GM12878 (cell line): ENCODE measurements around the gene ARMC8. TPM values are rescaled to one million over a fixed set of nuclear protein-coding genes. Genes with fewer than 3 reads are reported as not detected.

ENCODE experiments used
- ATAC-seq: fragments of 200-7000 bp; cut with Tn5 transposase; 3 replicates; pipeline ENCODE4 v1.9.1; 2020; ENCODE audit warnings: mild to moderate bottlenecking, moderate library complexity
- BruUV-seq: library from RNA; stranded (reverse); fragments of 400-500 nt; replicated peaks from 2 replicates; lab custom pipeline; 2021; lab: Mats Ljungman, UMichigan
- CTCF ChIA-PET: fragments of 300-600 bp; sonication (Branson Sonifier 250); formaldehyde crosslinking; extraction: SDS; loops from one replicate; lab custom pipeline; 2021; ENCODE audit warnings: inconsistent platforms; lab: Yijun Ruan, JAX
- POLR2A ChIA-PET: fragments of 350-600 bp; formaldehyde crosslinking; extraction: SDS; loops from one replicate; lab custom pipeline; 2021; ENCODE audit warnings: inconsistent platforms; lab: Charles Lee
- RAD21 ChIA-PET: fragments of 300-600 bp; sonication (Branson Sonifier 250); formaldehyde crosslinking; loops from one replicate; lab custom pipeline; 2023; ENCODE audit warnings: antibody characterized with exemption; ENCODE audit not compliant: unreplicated experiment; lab: Charles Lee
- SMC1A ChIA-PET: fragments of 300-600 bp; sonication (Branson Sonifier 250); formaldehyde crosslinking; loops from one replicate; lab custom pipeline; 2023; ENCODE audit not compliant: unreplicated experiment, uncharacterized antibody; lab: Charles Lee
- DNase-seq: peaks from one replicate; pipeline ENCODE4 v3.0.0-alpha.2; 2011; ENCODE audit warnings: low read depth, low spot score
- FAIRE-seq: peaks from 3 replicates; lab custom pipeline; 2011; peaks lifted over from hg19 to GRCh38; lab: Jason Lieb, UNC
- H2AFZ ChIP-seq: 2 replicates; pipeline ENCODE4 v1.6.0; 2011; ENCODE audit warnings: low read depth, low read length, control low read depth; ENCODE audit not compliant: control insufficient read depth
- H3K27ac ChIP-seq: 2 replicates; pipeline ENCODE4 v1.5.1; 2011; ENCODE audit warnings: control low read depth; ENCODE audit not compliant: control insufficient read depth, insufficient read depth
- H3K27me3 ChIP-seq, 2 experiments: replicated peaks in 1 of 2; 2 replicates each; pipeline versions ENCODE4 v1.6.0 to v1.6.1; 2011; ENCODE audit warnings: low read length in 1 of 2; ENCODE audit not compliant: control insufficient read depth in 2 of 2, insufficient read depth in 2 of 2
- H3K36me3 ChIP-seq, 2 experiments: 2 replicates each; pipeline ENCODE4 v1.5.1; 2011; ENCODE audit warnings: low read length in 1 of 2; ENCODE audit not compliant: control insufficient read depth in 2 of 2, insufficient read depth in 2 of 2
- H3K4me1 ChIP-seq: 2 replicates; pipeline ENCODE4 v1.6.1; 2011; ENCODE audit warnings: mild to moderate bottlenecking, low read length, moderate library complexity, mixed read lengths; ENCODE audit not compliant: control insufficient read depth, insufficient read depth
- H3K4me2 ChIP-seq: 2 replicates; pipeline ENCODE4 v1.6.0; 2011; ENCODE audit warnings: control low read depth; ENCODE audit not compliant: control insufficient read depth, insufficient read depth
- H3K4me3 ChIP-seq: fragments of 200-600 bp; sonication (generic); 2 replicates; pipeline ENCODE4 v1.5.1; 2016
- H3K79me2 ChIP-seq: 2 replicates; pipeline ENCODE4 v1.6.0; 2011; ENCODE audit warnings: low read length; ENCODE audit not compliant: control insufficient read depth, insufficient read depth
- H3K9ac ChIP-seq: 2 replicates; pipeline ENCODE4 v1.8.0; 2011; ENCODE audit warnings: low read length, control low read depth, mixed read lengths; ENCODE audit not compliant: control insufficient read depth, insufficient read depth
- H3K9me3 ChIP-seq: replicated peaks from 3 replicates; pipeline ENCODE4 v1.5.1; 2011; ENCODE audit warnings: mild to moderate bottlenecking, low read length; ENCODE audit not compliant: control insufficient read depth, insufficient read depth
- H4K20me1 ChIP-seq: 2 replicates; pipeline ENCODE4 v1.6.0; 2011; ENCODE audit not compliant: control insufficient read depth, insufficient read depth
- E4F1 ChIP-seq: fragments of 450-650 bp; IDR thresholded peaks from 2 replicates; pipeline ENCODE4 v1.6.1; 2018; ENCODE audit warnings: borderline replicate concordance, mild to moderate bottlenecking; ENCODE audit not compliant: partially characterized antibody
- EGR1 ChIP-seq, 2 experiments: IDR thresholded peaks; 1 replicate in 1 of 2; 2 replicates in 1 of 2; pipeline ENCODE4 v1.6.1; 2011 to 2012; ENCODE audit warnings: low read depth in 2 of 2, low read length in 2 of 2, borderline replicate concordance in 1 of 2, mild to moderate bottlenecking in 1 of 2, moderate library complexity in 1 of 2
- EZH2 ChIP-seq: IDR thresholded peaks from 2 replicates; pipeline ENCODE4 v1.6.1; 2012; ENCODE audit warnings: low read depth, mild to moderate bottlenecking, control low read depth, inconsistent platforms, low read length, borderline replicate concordance; ENCODE audit not compliant: control insufficient read depth
- HCFC1 ChIP-seq: fragments of 150-350 bp; IDR thresholded peaks from 2 replicates; pipeline ENCODE4 v1.6.1; 2014; ENCODE audit warnings: low read length
- HDAC6 ChIP-seq: fragments of 200-600 bp; sonication (generic); IDR thresholded peaks from one replicate; pipeline ENCODE4 v1.8.0; 2017; ENCODE audit warnings: antibody characterized with exemption; ENCODE audit not compliant: unreplicated experiment
- HDGF ChIP-seq: fragments of 450-650 bp; IDR thresholded peaks from 2 replicates; pipeline ENCODE4 v1.6.1; 2016; ENCODE audit warnings: antibody characterized with exemption
- HSF1 ChIP-seq: fragments of 150-350 bp; IDR thresholded peaks from 2 replicates; pipeline ENCODE4 v1.6.1; 2014; ENCODE audit warnings: mild to moderate bottlenecking, low read depth, low read length
- IRF5 ChIP-seq: fragments of 450-650 bp; IDR thresholded peaks from 2 replicates; pipeline ENCODE4 v1.6.1; 2017; ENCODE audit warnings: borderline replicate concordance
- KLF5 ChIP-seq: fragments of 450-650 bp; IDR thresholded peaks from 2 replicates; pipeline ENCODE4 v1.6.1; 2014; ENCODE audit warnings: mild to moderate bottlenecking; ENCODE audit not compliant: partially characterized antibody
- MEF2B ChIP-seq: fragments of 450-650 bp; IDR thresholded peaks from 2 replicates; pipeline ENCODE4 v1.6.1; 2018; ENCODE audit warnings: mild to moderate bottlenecking, moderate library complexity; ENCODE audit not compliant: partially characterized antibody, poor library complexity, severe bottlenecking
- NR2F1 ChIP-seq: fragments of 450-650 bp; conservative IDR thresholded peaks from 2 replicates; pipeline ENCODE4 v1.6.1; 2017; ENCODE audit warnings: mild to moderate bottlenecking
- RFX5 ChIP-seq: IDR thresholded peaks from 2 replicates; pipeline ENCODE4 v1.6.1; 2011; ENCODE audit warnings: low read depth, low read length, improper control_type of control experiment
- SREBF1 ChIP-seq: IDR thresholded peaks from 2 replicates; pipeline ENCODE4 v1.6.1; 2012; ENCODE audit warnings: mild to moderate bottlenecking, low read length
- TCF3 ChIP-seq: IDR thresholded peaks from 2 replicates; pipeline ENCODE4 v1.6.1; 2012; ENCODE audit warnings: low read depth, mild to moderate bottlenecking, low read length, borderline replicate concordance; ENCODE audit not compliant: insufficient read depth
- USF1 ChIP-seq: IDR thresholded peaks from 2 replicates; pipeline ENCODE4 v1.6.1; 2011; ENCODE audit warnings: borderline replicate concordance, low read depth, mild to moderate bottlenecking, moderate library complexity, mixed read lengths, low read length; ENCODE audit not compliant: insufficient read depth; ENCODE audit errors: extremely low read length
- YY1 ChIP-seq: IDR thresholded peaks from 2 replicates; pipeline ENCODE4 v1.6.1; 2011; ENCODE audit warnings: low read depth, mild to moderate bottlenecking, low read length
- ZZZ3 ChIP-seq: IDR thresholded peaks from 2 replicates; pipeline ENCODE4 v1.6.1; 2011; ENCODE audit warnings: low read depth; ENCODE audit not compliant: control insufficient read depth, insufficient read length
- WGBS: methylation state at CpG from one replicate; pipeline ENCODE4 v1.1.6; 2016; ENCODE audit warnings: low lambda C conversion rate; ENCODE audit not compliant: insufficient replicate concordance, insufficient coverage; ENCODE audit errors: missing lambda C conversion rate; 5-methylcytosine and 5-hydroxymethylcytosine counted together
- in situ Hi-C: fragments of 300-500 bp; cut with MboI; formaldehyde crosslinking; loops from 9 replicates; pipeline ENCODE4 v1.14.3; 2018; ENCODE audit warnings: mixed read lengths
- intact Hi-C: fragments of 100-400 bp; cut with micrococcal nuclease; formaldehyde crosslinking; loops from one replicate; pipeline ENCODE4 v1.14.2; 2022; ENCODE audit not compliant: unreplicated experiment
- polyA plus RNA-seq, 11 experiments: library from polyadenylated mRNA; depleted of rRNA in 4 of 11; unstranded in 6 of 11; stranded (reverse) in 5 of 11; fragments of >200 nt; fragmentation: Nextera tagmentation in 4 of 11; fragmentation: Illumina TruSeq in 1 of 11; extraction: Ambion mirVana in 4 of 11; extraction: Trizol in 1 of 11; gene quantifications; 1 replicate in 1 of 11; 2 replicates in 10 of 11; pipeline versions ENCODE4 v1.2.1 to v1.2.3, GENCODE V29; 2011 to 2016; ENCODE audit warnings: inconsistent platforms in 2 of 11, missing spikeins in 2 of 11, low read depth in 1 of 11
- total RNA-seq, 4 experiments: library from RNA; depleted of rRNA in 3 of 4; stranded (reverse); fragments of >200 nt in 3 of 4; fragmentation: Illumina TruSeq in 1 of 4; extraction: Trizol in 1 of 4; gene quantifications; 2 replicates each; pipeline versions ENCODE4 v1.2.1 to v1.2.3, GENCODE V29; 2013 to 2021

Gene ARMC8
- total and polyA plus RNA-seq, 10 of the 15 experiments (the other 5 are each of a cell fraction or from before 2014, with no cell fraction given), result 29.8 to 93.4 (median 45.3) TPM

GRCh38 chr3:138282836-138283235, 95.7 kb downstream of the ARMC8 start (continued):
- TF ChIP-seq MEF2B, result no peak
- no peak for TF ChIP-seq HSF1
- no peak for TF ChIP-seq EGR1 (IDR thresholded peaks at IDR 0.05; ENCODE audit: borderline replicate concordance in 1 of 2, low read depth in 2 of 2, low read length in 2 of 2)
- TF ChIP-seq RFX5, result no peak
- no peak for TF ChIP-seq ZZZ3
- no peak for TF ChIP-seq SREBF1
- TF ChIP-seq HCFC1, result no peak

- Histone ChIP-seq H2AFZ (no peak overlapping the region), H3K79me2 (no peaks in the 10 kb centered on the region), H3K4me2 (no peak overlapping the region), H4K20me1 (no peaks in the 10 kb centered on the region), H3K4me3 (no peak overlapping the region), H3K4me1 (no peaks in the 10 kb centered on the region), H3K27ac (no peak overlapping the region), H3K36me3 (peaks cover 0 to 21% of the 10 kb centered on the region in 2 experiments; a peak in 3 of 4 replicates), H3K9me3 (no peaks in the 10 kb centered on the region), H3K27me3 (no peaks in the 10 kb centered on the region), H3K9ac (no peak overlapping the region)
- ChIA-PET POLR2A (no interaction called here), SMC1A (interaction anchor here (0.8 to 1.3 kb wide), 2 partner anchors 10 to 104 kb away, joined by 3 read pairs; no protein-coding TSS in a partner anchor), RAD21 (no interaction called here), CTCF (interaction anchor here (1.8 kb wide), 1 partner anchor 104 kb away, joined by 9 read pairs; no protein-coding TSS in a partner anchor)
- WGBS, result 94% methylated on average over 1 of the region's 1 CpG
- intact Hi-C loops (no loop called here), in situ Hi-C loops (no loop called here)
- DNase-seq (no peak), ATAC-seq (no peak), FAIRE-seq (no peak)
- no TSS peak for BruUV-seq
- TF ChIP-seq YY1 (no peak), E4F1 (no peak), HDAC6 (no peak), HDGF (no peak), USF1 (no peak), NR2F1 (no peak), ZZZ3 (no peak), TCF3 (no peak), IRF5 (no peak), EZH2 (no peak), KLF5 (no peak)
Observed at GRCh38 chr3:138284079-138284478, 97.0 kb downstream of the ARMC8 start.
